ENCODE data around the gene PTGDS.

PTGDS gene

GRCh38 chr9:136990242-136990911, 13.1 kb downstream of the PTGDS start:
- Mint-ChIP-seq H3K9me3 (no peaks in the 10 kb centered on the region), H3K4me3 (no peak overlapping the region), H3K27ac (peak overlapping the region; percentile 88), H3K4me1 (ENCODE audit: low read depth) (peaks cover 35% of the 10 kb centered on the region), H3K27me3 (peaks cover 57% of the 10 kb centered on the region), H3K36me3 (ENCODE audit: low read depth) (peaks cover 22% of the 10 kb centered on the region)
- intact Hi-C loops (cut with micrococcal nuclease) = loop anchor here (10.0 kb wide), 1 partner anchor 46 kb away; the partner anchor contains the start of genes C8G and FBXW5

DNA sequence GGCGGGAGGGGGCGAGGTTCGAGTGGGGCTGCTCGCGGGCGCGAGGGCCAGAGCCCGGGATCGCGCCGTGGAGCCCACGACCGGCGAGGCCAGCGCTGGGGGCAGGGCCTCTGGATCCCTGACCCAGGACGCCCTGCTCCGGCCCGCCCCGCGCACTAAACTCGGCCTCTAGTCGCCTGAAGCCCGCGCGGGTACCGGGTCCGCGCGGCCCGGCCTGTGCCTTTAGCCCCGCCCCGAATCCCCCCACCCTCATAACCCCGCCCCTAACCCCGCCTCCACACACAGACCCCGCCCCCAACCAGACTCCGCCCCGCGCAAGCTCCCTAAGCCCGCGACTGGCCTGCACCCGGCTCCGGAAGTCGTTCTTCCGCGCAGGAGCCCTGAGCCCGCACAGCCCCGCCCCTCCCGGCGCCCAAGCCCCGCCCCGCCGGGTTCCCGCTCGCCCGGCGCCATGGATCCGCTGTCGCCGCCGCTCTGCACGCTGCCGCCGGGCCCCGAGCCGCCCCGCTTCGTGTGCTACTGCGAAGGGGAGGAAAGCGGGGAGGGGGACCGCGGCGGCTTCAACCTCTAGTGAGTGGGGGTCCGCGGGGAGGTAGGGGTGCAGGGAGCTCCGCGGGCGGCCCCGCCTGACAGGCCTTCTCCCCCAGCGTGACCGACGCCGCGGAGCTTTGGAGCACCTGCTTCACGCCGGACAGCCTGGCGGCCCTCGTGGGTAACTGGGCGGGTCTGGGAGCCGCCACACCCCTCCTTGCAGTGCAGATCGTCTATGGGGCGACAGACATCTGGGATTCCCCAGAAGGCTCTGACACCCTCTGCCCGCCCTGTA, 14.9 kb downstream of the PTGDS start, which contains the start of gene PAXX:
TSS of gene PAXX (plus strand) at position 430 of the 826 bp plus-strand sequence. CDS start at position 452, 22 bp downstream.
- Mint-ChIP-seq H3K36me3 (ENCODE audit: low read depth) (peaks cover 22% of the 10 kb centered on the region), H3K4me3 (peak within 1 kb of the TSS; percentile 90), H3K27ac (peak within 1 kb of the TSS; percentile 88), H3K4me1 (ENCODE audit: low read depth) (peaks cover 50% of the 10 kb centered on the region), H3K9me3 (no peaks in the 10 kb centered on the region), H3K27me3 (peaks cover 58% of the 10 kb centered on the region)
- intact Hi-C loops (cut with micrococcal nuclease) = loop anchor here (1.0 to 10.0 kb wide), 2 partner anchors 14 to 47 kb away; partner anchors contain the start of genes C8G and FBXW5

DNA sequence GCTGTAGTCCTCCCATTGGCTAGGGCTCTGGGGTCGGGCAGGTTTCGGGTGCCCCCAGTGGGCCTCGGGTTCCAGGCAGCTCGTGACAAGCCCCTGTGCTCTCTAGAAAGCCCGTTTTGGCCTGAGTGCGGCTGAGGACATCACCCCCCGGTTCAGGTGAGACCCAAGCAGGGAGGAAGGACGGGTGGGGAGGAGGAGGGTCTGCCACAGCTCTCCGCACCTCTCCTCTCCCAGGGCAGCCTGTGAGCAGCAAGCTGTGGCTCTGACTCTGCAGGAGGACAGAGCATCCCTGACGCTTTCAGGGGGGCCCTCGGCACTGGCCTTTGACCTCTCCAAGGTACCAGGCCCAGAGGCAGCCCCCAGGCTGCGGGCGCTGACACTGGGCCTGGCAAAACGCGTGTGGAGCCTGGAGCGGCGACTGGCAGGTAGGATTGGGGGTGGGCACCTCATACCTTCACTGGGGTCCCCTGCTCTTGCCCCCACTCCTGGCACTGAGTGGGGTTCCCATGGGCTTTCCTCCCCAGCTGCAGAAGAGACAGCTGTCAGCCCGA, 15.6 kb downstream of the PTGDS start:
- Mint-ChIP-seq H3K4me1 (ENCODE audit: low read depth) (peaks cover 57% of the 10 kb centered on the region), H3K27me3 (peaks cover 58% of the 10 kb centered on the region), H3K36me3 (ENCODE audit: low read depth) (peaks cover 22% of the 10 kb centered on the region), H3K27ac (peak overlapping the region; percentile 88), H3K9me3 (no peaks in the 10 kb centered on the region), H3K4me3 (peak overlapping the region; percentile 90)
- intact Hi-C loops (cut with micrococcal nuclease) = loop anchor here (1.0 to 10.0 kb wide), 2 partner anchors 15 to 48 kb away; partner anchors contain the start of genes C8G and FBXW5

GRCh38 chr9:136994180-136994887, 17.0 kb downstream of the PTGDS start:
- H3K4me1 Mint-ChIP-seq (ENCODE audit: low read depth) = peaks cover 69% of the 10 kb centered on the region

GRCh38 chr9:136994888-136995230, 17.6 kb downstream of the PTGDS start:
- intact Hi-C loops (cut with micrococcal nuclease) = loop anchor here (10.0 kb wide), 1 partner anchor 50 kb away; the partner anchor contains the start of genes C8G and FBXW5
- Mint-ChIP-seq H3K4me3 (no peak overlapping the region), H3K36me3 (ENCODE audit: low read depth) (peaks cover 22% of the 10 kb centered on the region), H3K4me1 (ENCODE audit: low read depth) (peaks cover 74% of the 10 kb centered on the region), H3K9me3 (no peaks in the 10 kb centered on the region), H3K27me3 (peaks cover 51% of the 10 kb centered on the region), H3K27ac (no peak overlapping the region)

More at GRCh38 chr9:136994180-136994887, 17.0 kb downstream of the PTGDS start:
- Mint-ChIP-seq H3K9me3 (no peaks in the 10 kb centered on the region), H3K36me3 (ENCODE audit: low read depth) (peaks cover 22% of the 10 kb centered on the region), H3K27ac (peak overlapping the region; percentile 88), H3K27me3 (peaks cover 54% of the 10 kb centered on the region), H3K4me3 (no peak overlapping the region)
- intact Hi-C loops (cut with micrococcal nuclease) = loop anchor here (10.0 kb wide), 1 partner anchor 50 kb away; the partner anchor contains the start of genes C8G and FBXW5

GRCh38 chr9:136995362-136995761, 18.1 kb downstream of the PTGDS start:
- no peaks in the 10 kb centered on the region for H3K9me3 Mint-ChIP-seq
- H3K36me3 Mint-ChIP-seq (ENCODE audit: low read depth) = peaks cover 22% of the 10 kb centered on the region
- H3K4me3 Mint-ChIP-seq = no peak overlapping the region
- H3K4me1 Mint-ChIP-seq (ENCODE audit: low read depth) = peaks cover 79% of the 10 kb centered on the region
- H3K27me3 Mint-ChIP-seq = peaks cover 47% of the 10 kb centered on the region
- H3K27ac Mint-ChIP-seq = no peak overlapping the region
- intact Hi-C loops (cut with micrococcal nuclease) = loop anchor here (10.0 kb wide), 1 partner anchor 51 kb away; the partner anchor contains the start of genes C8G and FBXW5

DNA sequence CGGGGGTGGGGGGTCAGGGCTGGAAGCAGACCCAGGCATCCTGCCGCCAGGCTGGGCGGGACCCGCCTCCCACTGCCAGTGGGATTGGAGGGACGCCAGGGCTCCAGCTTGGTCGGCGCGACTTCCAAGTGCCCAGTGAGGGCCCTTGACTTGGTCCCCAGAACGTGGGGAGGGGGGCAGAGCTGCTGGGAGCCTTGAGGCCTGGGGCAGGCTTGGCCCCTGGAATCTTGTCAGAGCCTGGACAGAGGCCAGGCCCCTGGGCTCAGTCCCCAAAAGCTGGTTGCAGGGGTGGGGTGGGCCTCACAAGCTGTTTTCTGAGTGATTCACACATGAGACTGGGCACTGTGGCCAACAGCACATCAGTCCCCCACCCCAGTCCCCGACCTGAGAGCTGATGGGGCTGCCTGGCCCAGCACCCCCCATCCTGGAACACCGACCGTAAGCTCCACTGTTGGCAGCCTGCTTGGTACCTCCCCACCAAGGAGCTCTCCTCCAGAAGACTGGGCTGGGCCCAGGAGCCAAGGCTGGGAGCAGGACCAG, 18.5 kb downstream of the PTGDS start:
- Mint-ChIP-seq H3K4me3 (no peak overlapping the region), H3K27ac (peak overlapping the region; percentile 65), H3K27me3 (peaks cover 47% of the 10 kb centered on the region), H3K4me1 (ENCODE audit: low read depth) (peaks cover 79% of the 10 kb centered on the region), H3K36me3 (ENCODE audit: low read depth) (peaks cover 22% of the 10 kb centered on the region), H3K9me3 (no peaks in the 10 kb centered on the region)
- intact Hi-C loops (cut with micrococcal nuclease) = loop anchor here (10.0 kb wide), 1 partner anchor 51 kb away; the partner anchor contains the start of genes C8G and FBXW5

GRCh38 chr9:136996361-136997292, 19.3 kb downstream of the PTGDS start, which contains the start of gene CLIC3:
Gene CLIC3, minus strand, starts transcription at chr9:136996568. Its CDS starts 25 bp downstream, at chr9:136996543.
- intact Hi-C loops (cut with micrococcal nuclease) = loop anchor here (10.0 kb wide), 1 partner anchor 52 kb away; the partner anchor contains the start of genes C8G and FBXW5
- H3K4me3 Mint-ChIP-seq = peak within 1 kb of the TSS; percentile 69
- H3K27ac Mint-ChIP-seq = peak within 1 kb of the TSS; percentile 65
- no peaks in the 10 kb centered on the region for H3K9me3 Mint-ChIP-seq
- peaks cover 22% of the 10 kb centered on the region for H3K36me3 Mint-ChIP-seq (ENCODE audit: low read depth)
- peaks cover 47% of the 10 kb centered on the region for H3K27me3 Mint-ChIP-seq
- H3K4me1 Mint-ChIP-seq (ENCODE audit: low read depth) = peaks cover 76% of the 10 kb centered on the region

DNA sequence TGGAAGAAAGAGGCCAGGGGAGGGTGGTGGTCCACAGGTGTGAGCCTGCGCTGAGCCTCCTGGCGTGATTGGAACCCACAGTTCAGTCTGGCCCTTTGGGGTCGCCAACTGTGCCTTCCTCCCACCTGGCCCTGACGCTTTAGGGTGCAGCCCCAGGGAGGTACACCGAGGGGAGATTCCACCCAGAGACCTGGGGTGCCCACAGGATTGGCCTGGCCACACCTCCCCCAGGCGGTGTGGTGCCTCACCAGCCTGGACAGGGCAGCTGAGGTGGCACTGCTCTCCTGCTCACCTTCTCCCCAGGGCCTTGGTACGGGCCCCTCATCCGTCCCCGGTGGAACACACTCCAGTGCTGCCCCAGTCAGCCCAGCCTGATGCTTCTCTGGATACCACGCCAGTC, 20.1 kb downstream of the PTGDS start:
- Mint-ChIP-seq H3K27me3 (peaks cover 47% of the 10 kb centered on the region), H3K4me1 (ENCODE audit: low read depth) (peaks cover 78% of the 10 kb centered on the region), H3K36me3 (ENCODE audit: low read depth) (peaks cover 19% of the 10 kb centered on the region), H3K27ac (no peak overlapping the region), H3K9me3 (no peaks in the 10 kb centered on the region), H3K4me3 (no peak overlapping the region)
- intact Hi-C loops (cut with micrococcal nuclease) = loop anchor here (10.0 kb wide), 1 partner anchor 53 kb away; the partner anchor contains the start of genes C8G and FBXW5

- no peak overlapping the region for H3K4me3 Mint-ChIP-seq
- H3K9me3 Mint-ChIP-seq = no peaks in the 10 kb centered on the region
- intact Hi-C loops (cut with micrococcal nuclease) = loop anchor here (10.0 kb wide), 1 partner anchor 53 kb away; the partner anchor contains the start of genes C8G and FBXW5
- H3K27me3 Mint-ChIP-seq = peaks cover 47% of the 10 kb centered on the region
- no peak overlapping the region for H3K27ac Mint-ChIP-seq
- peaks cover 15% of the 10 kb centered on the region for H3K36me3 Mint-ChIP-seq (ENCODE audit: low read depth)
- peaks cover 74% of the 10 kb centered on the region for H3K4me1 Mint-ChIP-seq (ENCODE audit: low read depth)
Observed at GRCh38 chr9:136997830-136998234, 20.5 kb downstream of the PTGDS start.

- Mint-ChIP-seq H3K27me3 (peaks cover 27% of the 10 kb centered on the region), H3K4me1 (ENCODE audit: low read depth) (peaks cover 57% of the 10 kb centered on the region), H3K4me3 (no peak overlapping the region), H3K27ac (peak overlapping the region; percentile 75), H3K36me3 (ENCODE audit: low read depth) (no peaks in the 10 kb centered on the region), H3K9me3 (peaks cover 8% of the 10 kb centered on the region)
- intact Hi-C loops (cut with micrococcal nuclease) = no loop called here
Observed at GRCh38 chr9:137000177-137000930, 23.1 kb downstream of the PTGDS start.
